Common myeloid progenitor, CD34-positive (primary cell): ENCODE data around the gene GRID1.
"Not testable (repeated sequence)": the region's sequence is repeated elsewhere in the genome, so short reads cannot be mapped to it uniquely, and the experiment has no call there.

Experiments used
- CTCF ChIA-PET: fragments of 350-600 bp; sonication (Branson Sonifier 250); formaldehyde crosslinking; loops from one replicate; lab custom pipeline; 2021; ENCODE audit warnings: antibody characterized with exemption; lab: Charles Lee
- POLR2A ChIA-PET: fragments of 350-600 bp; sonication (Branson Sonifier 250); formaldehyde crosslinking; loops from one replicate; lab custom pipeline; 2021; ENCODE audit warnings: antibody characterized with exemption; lab: Charles Lee
- DNase-seq, 3 donors: peaks; one replicate each; pipeline versions ENCODE4 v3.0.0 to v3.0.0-alpha.2; 2013
- H3K27ac ChIP-seq, 2 experiments: 1 replicate in 1 of 2; 2 replicates in 1 of 2; pipeline ENCODE4 v1.7.0; 2013; ENCODE audit warnings: inconsistent platforms in 2 of 2, low read length in 2 of 2, mild to moderate bottlenecking in 2 of 2, low read depth in 1 of 2, moderate library complexity in 1 of 2; ENCODE audit not compliant: severe bottlenecking in 2 of 2, insufficient read depth in 1 of 2, poor library complexity in 1 of 2
- H3K27me3 ChIP-seq, 5 experiments: replicated peaks in 2 of 5; 1 replicate in 3 of 5; 2 replicates in 2 of 5; pipeline versions ENCODE4 v1.6.1 to v1.7.0; 2013; ENCODE audit warnings: low read length in 4 of 5, mild to moderate bottlenecking in 2 of 5, moderate library complexity in 2 of 5, inconsistent platforms in 1 of 5; ENCODE audit not compliant: insufficient read depth in 5 of 5, control insufficient read depth in 4 of 5
- H3K36me3 ChIP-seq, 4 experiments: 1 replicate in 2 of 4; 2 replicates in 2 of 4; pipeline versions ENCODE4 v1.6.1 to v1.7.0; 2013; ENCODE audit warnings: low read length in 3 of 4, control low read depth in 1 of 4, mild to moderate bottlenecking in 1 of 4; ENCODE audit not compliant: control insufficient read depth in 4 of 4, insufficient read depth in 4 of 4
- H3K4me1 ChIP-seq, 4 experiments: 1 replicate in 3 of 4; 2 replicates in 1 of 4; pipeline versions ENCODE4 v1.6.1 to v1.7.1; 2013; ENCODE audit warnings: low read length in 3 of 4, mild to moderate bottlenecking in 3 of 4, control low read depth in 1 of 4, inconsistent platforms in 1 of 4, moderate library complexity in 1 of 4; ENCODE audit not compliant: control insufficient read depth in 4 of 4, insufficient read depth in 4 of 4; ENCODE audit errors: control extremely low read depth in 1 of 4
- H3K4me3 ChIP-seq, 7 experiments: 1 replicate in 4 of 7; 2 replicates in 3 of 7; pipeline versions ENCODE4 v1.5.1 to v1.7.0; 2013; ENCODE audit warnings: mild to moderate bottlenecking in 7 of 7, low read length in 6 of 7, moderate library complexity in 6 of 7, inconsistent platforms in 2 of 7, low read depth in 2 of 7, control low read depth in 1 of 7; ENCODE audit not compliant: insufficient read depth in 4 of 7, control insufficient read depth in 1 of 7; ENCODE audit errors: extremely low read depth in 1 of 7
- H3K9me3 ChIP-seq, 5 experiments: 1 replicate in 4 of 5; 2 replicates in 1 of 5; pipeline versions ENCODE4 v1.6.1 to v1.7.1; 2013; ENCODE audit warnings: low read length in 4 of 5, mild to moderate bottlenecking in 2 of 5, inconsistent platforms in 1 of 5, low read depth in 1 of 5, moderate library complexity in 1 of 5; ENCODE audit not compliant: control insufficient read depth in 4 of 5, insufficient read depth in 2 of 5; ENCODE audit errors: control extremely low read depth in 1 of 5
- WGBS: methylation state at CpG from one replicate; pipeline ENCODE4 v1.1.5; 2013; ENCODE audit not compliant: insufficient coverage; 5-methylcytosine and 5-hydroxymethylcytosine counted together

GRID1 gene

GRCh38 chr10:85838660-85839059 is 527.9 kb downstream of the GRID1 start:
- POLR2A ChIA-PET, H3K4me3 ChIP-seq, H3K36me3 ChIP-seq, H3K27me3 ChIP-seq, CTCF ChIA-PET, H3K27ac ChIP-seq, DNase-seq, H3K4me1 ChIP-seq: not testable (repeated sequence)
- peaks cover 1 to 36% (median 8%) of the 10 kb centered on the region in 5 experiments for H3K9me3 ChIP-seq

- CTCF ChIA-PET: no interaction called here
- WGBS: no CpG with 5 or more reads among the region's 1 CpG
Measured at GRCh38 chr10:85832988-85833387, 533.6 kb downstream of the GRID1 start.

DNA sequence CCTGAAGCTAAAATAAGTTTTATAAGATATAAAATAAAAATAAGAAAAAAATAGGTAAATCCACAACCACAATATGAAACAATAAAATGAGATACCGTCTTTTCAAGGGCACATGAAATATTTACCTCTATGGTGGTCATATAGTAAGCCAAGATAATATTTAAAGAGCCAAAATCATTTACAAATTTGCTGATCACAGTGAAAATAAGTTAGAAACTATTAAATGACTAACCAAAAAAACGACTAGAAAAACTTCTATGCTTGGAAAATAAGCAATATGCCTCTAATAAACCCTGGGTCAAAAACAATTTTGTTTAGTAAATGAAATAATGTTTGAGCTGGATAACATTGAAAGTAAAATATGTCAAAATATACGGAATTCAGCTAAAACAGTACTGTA is 535.2 kb downstream of the GRID1 start:
- H3K4me1 ChIP-seq: no peaks in the 10 kb centered on the region
- ChIA-PET CTCF (no interaction called here), POLR2A (no interaction called here)
- H3K27ac ChIP-seq: no peak overlapping the region
- no peaks in the 10 kb centered on the region for H3K36me3 ChIP-seq
- no peaks in the 10 kb centered on the region for H3K27me3 ChIP-seq
- DNase-seq: no peak
- H3K4me3 ChIP-seq: no peak overlapping the region
- peaks cover 0 to 6% (median 0%) of the 10 kb centered on the region in 5 experiments for H3K9me3 ChIP-seq
- no CpG with 5 or more reads among the region's 3 CpGs for WGBS

More at GRCh38 chr10:85832988-85833387, 533.6 kb downstream of the GRID1 start:
- H3K4me3 ChIP-seq: no peak overlapping the region
- H3K36me3 ChIP-seq: no peaks in the 10 kb centered on the region
- H3K4me1 ChIP-seq: no peaks in the 10 kb centered on the region
- no peak for DNase-seq
- H3K9me3 ChIP-seq: peaks cover 0 to 21% (median 7%) of the 10 kb centered on the region in 5 experiments
- no peak overlapping the region for H3K27ac ChIP-seq
- no peaks in the 10 kb centered on the region for H3K27me3 ChIP-seq
- POLR2A ChIA-PET: no interaction called here

GRCh38 chr10:85826377-85826776 is 540.2 kb downstream of the GRID1 start:
- CTCF ChIA-PET: no interaction called here
- POLR2A ChIA-PET: no interaction called here
- Histone ChIP-seq H3K4me1 (no peaks in the 10 kb centered on the region), H3K36me3 (no peaks in the 10 kb centered on the region), H3K27me3 (no peaks in the 10 kb centered on the region), H3K4me3 (no peak overlapping the region), H3K27ac (no peak overlapping the region), H3K9me3 (no peaks in the 10 kb centered on the region)
- no peak for DNase-seq
- WGBS: 90% methylated on average over 4 of the region's 4 CpGs

DNA sequence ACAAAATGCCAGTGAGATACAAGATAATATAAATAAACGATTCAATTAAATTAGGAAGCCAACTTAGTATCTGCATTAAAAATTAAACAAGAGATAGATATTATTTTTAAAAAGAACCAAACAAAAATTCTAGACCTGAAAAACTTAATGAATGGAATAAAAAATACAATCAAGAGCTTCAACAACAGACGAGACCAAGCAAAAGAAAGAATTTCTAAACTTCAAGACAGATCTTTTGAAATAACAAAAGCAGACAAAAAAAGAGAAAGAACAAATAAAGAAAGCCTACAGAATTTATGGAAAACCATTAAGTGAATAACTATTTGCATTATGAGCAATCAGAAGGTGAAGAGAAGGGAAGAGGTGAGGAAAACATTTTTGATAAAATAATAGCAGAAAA is 555.2 kb downstream of the GRID1 start:
- ChIA-PET CTCF (no interaction called here), POLR2A (no interaction called here)

DNA sequence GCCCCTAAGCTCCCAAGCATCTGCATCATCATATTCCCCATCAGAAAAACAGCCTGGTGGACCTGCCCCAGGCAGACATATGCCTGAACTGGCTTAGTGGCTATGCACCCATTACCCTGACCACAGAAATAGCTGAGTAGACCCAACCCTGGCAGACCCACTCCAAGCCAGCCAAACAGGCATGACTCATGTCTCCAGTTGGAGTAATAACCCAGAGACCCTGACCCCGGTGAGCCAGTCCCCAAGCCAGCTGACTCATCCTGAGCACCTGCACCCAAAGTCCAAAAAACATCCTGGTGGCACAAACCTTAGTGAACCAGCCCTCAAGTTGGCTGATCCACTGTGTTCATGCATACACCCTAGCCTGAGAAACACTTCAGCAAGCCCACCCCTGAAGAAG is 555.9 kb downstream of the GRID1 start:
- H3K27me3 ChIP-seq: no peaks in the 10 kb centered on the region
- no peaks in the 10 kb centered on the region for H3K36me3 ChIP-seq
- ChIA-PET POLR2A (no interaction called here), CTCF (no interaction called here)
- no peak overlapping the region for H3K27ac ChIP-seq
- H3K9me3 ChIP-seq: peaks cover 0 to 10% (median 7%) of the 10 kb centered on the region in 5 experiments
- DNase-seq: no peak
- no peak overlapping the region for H3K4me3 ChIP-seq
- WGBS: 100% methylated on average over 1 of the region's 1 CpG
- no peaks in the 10 kb centered on the region for H3K4me1 ChIP-seq

More for the DNA sequence above, 555.2 kb downstream of the GRID1 start:
- H3K4me1 ChIP-seq: no peaks in the 10 kb centered on the region
- no peak overlapping the region for H3K4me3 ChIP-seq
- H3K27me3 ChIP-seq: no peaks in the 10 kb centered on the region
- H3K27ac ChIP-seq: no peak overlapping the region
- no peaks in the 10 kb centered on the region for H3K36me3 ChIP-seq
- DNase-seq: no peak
- peaks cover 0 to 10% (median 7%) of the 10 kb centered on the region in 5 experiments for H3K9me3 ChIP-seq
- WGBS: no CpG with 5 or more reads among the region's 2 CpGs

- no peak for DNase-seq
- no CpG with 5 or more reads among the region's 3 CpGs for WGBS
- H3K9me3 ChIP-seq: no peaks in the 10 kb centered on the region
- no peak overlapping the region for H3K4me3 ChIP-seq
- no peaks in the 10 kb centered on the region for H3K36me3 ChIP-seq
- no peaks in the 10 kb centered on the region for H3K27me3 ChIP-seq
- H3K4me1 ChIP-seq: no peaks in the 10 kb centered on the region
- ChIA-PET POLR2A (no interaction called here), CTCF (no interaction called here)
- no peak overlapping the region for H3K27ac ChIP-seq
Measured at GRCh38 chr10:85795460-85795859, 571.1 kb downstream of the GRID1 start.
